H9 (cell line): ENCODE measurements around the gene PRADC1. TPM values are rescaled to one million over a fixed set of nuclear protein-coding genes. Genes with fewer than 3 reads are reported as not detected.

Source experiments
- DNase-seq: peaks from one replicate; pipeline ENCODE4 v3.0.0-alpha.2; 2017
- H2AFZ ChIP-seq: one replicate; pipeline ENCODE4 v1.6.1; 2013; ENCODE audit warnings: mild to moderate bottlenecking, low read length, control low read depth, moderate library complexity
- H2AK5ac ChIP-seq: 2 replicates; pipeline ENCODE4 v1.6.1; 2013; ENCODE audit warnings: low read length, control low read depth, mixed read lengths; ENCODE audit not compliant: insufficient read length
- H2BK120ac ChIP-seq: one replicate; pipeline ENCODE4 v1.6.1; 2013; ENCODE audit warnings: low read depth, mild to moderate bottlenecking, low read length, control low read depth, inconsistent platforms; ENCODE audit not compliant: poor library complexity, severe bottlenecking
- H2BK12ac ChIP-seq: 2 replicates; pipeline ENCODE4 v1.6.1; 2013; ENCODE audit warnings: low read length, control low read depth, mixed read lengths, low read depth; ENCODE audit not compliant: insufficient read length
- H2BK15ac ChIP-seq: 2 replicates; pipeline ENCODE4 v1.6.1; 2013; ENCODE audit warnings: low read depth, low read length, control low read depth
- H2BK20ac ChIP-seq: one replicate; pipeline ENCODE4 v1.6.1; 2013; ENCODE audit warnings: low read depth, mild to moderate bottlenecking, low read length, control low read depth, inconsistent platforms; ENCODE audit not compliant: poor library complexity, severe bottlenecking
- H2BK5ac ChIP-seq: 2 replicates; pipeline ENCODE4 v1.6.1; 2013; ENCODE audit warnings: low read length, control low read depth, mixed read lengths; ENCODE audit not compliant: insufficient read length
- H3K14ac ChIP-seq: 2 replicates; pipeline ENCODE4 v1.6.1; 2013; ENCODE audit warnings: low read length, control low read depth; ENCODE audit not compliant: insufficient read depth
- H3K18ac ChIP-seq: 2 replicates; pipeline ENCODE4 v1.6.1; 2013; ENCODE audit warnings: low read depth, mild to moderate bottlenecking, mixed read lengths, low read length, control low read depth; ENCODE audit not compliant: insufficient read length
- H3K23ac ChIP-seq: 2 replicates; pipeline ENCODE4 v1.6.1; 2013; ENCODE audit warnings: low read length, control low read depth, mixed read lengths, low read depth; ENCODE audit not compliant: insufficient read length
- H3K23me2 ChIP-seq: 2 replicates; pipeline ENCODE4 v1.6.1; 2013; ENCODE audit warnings: low read depth, mild to moderate bottlenecking, mixed read lengths, low read length, control low read depth; ENCODE audit not compliant: insufficient read length, poor library complexity, severe bottlenecking
- H3K27ac ChIP-seq: 2 replicates; pipeline ENCODE4 v1.5.1; 2013; ENCODE audit warnings: low read length, control low read depth, mixed read lengths, low read depth; ENCODE audit not compliant: insufficient read length
- H3K27me3 ChIP-seq: 2 replicates; pipeline ENCODE4 v1.6.1; 2013; ENCODE audit warnings: low read length, control low read depth, inconsistent platforms; ENCODE audit not compliant: insufficient read depth
- H3K4ac ChIP-seq: 2 replicates; pipeline ENCODE4 v1.6.1; 2013; ENCODE audit warnings: low read depth, mild to moderate bottlenecking, control low read depth, inconsistent platforms, low read length, moderate library complexity
- H3K4me1 ChIP-seq: 2 replicates; pipeline ENCODE4 v1.6.1; 2013; ENCODE audit warnings: low read length, control low read depth, inconsistent platforms; ENCODE audit not compliant: insufficient read depth
- H3K4me2 ChIP-seq: 2 replicates; pipeline ENCODE4 v1.6.1; 2013; ENCODE audit warnings: low read length, control low read depth, mixed read lengths; ENCODE audit not compliant: insufficient read length, insufficient read depth
- H3K56ac ChIP-seq: 2 replicates; pipeline ENCODE4 v1.6.1; 2013; ENCODE audit warnings: low read depth, mild to moderate bottlenecking, mixed read lengths, low read length, control low read depth; ENCODE audit not compliant: insufficient read length
- H3K79me1 ChIP-seq: 2 replicates; pipeline ENCODE4 v1.6.1; 2013; ENCODE audit warnings: low read depth, mild to moderate bottlenecking, moderate library complexity, low read length, control low read depth, inconsistent platforms; ENCODE audit not compliant: insufficient read depth, poor library complexity, severe bottlenecking
- H3K79me2 ChIP-seq: 2 replicates; pipeline ENCODE4 v1.6.1; 2013; ENCODE audit warnings: low read length, control low read depth, inconsistent platforms; ENCODE audit not compliant: insufficient read depth
- H3K9ac ChIP-seq: 2 replicates; pipeline ENCODE4 v1.6.1; 2013; ENCODE audit warnings: low read length, control low read depth, mixed read lengths; ENCODE audit not compliant: insufficient read length; ENCODE audit errors: extremely low read depth
- H3K9me3 ChIP-seq: one replicate; pipeline ENCODE4 v1.6.1; 2013; ENCODE audit warnings: low read depth, low read length, inconsistent platforms; ENCODE audit not compliant: control insufficient read depth
- H3T11ph ChIP-seq: one replicate; pipeline ENCODE4 v1.6.1; 2013; ENCODE audit warnings: mild to moderate bottlenecking, low read length, control low read depth, inconsistent platforms
- H4K20me1 ChIP-seq: one replicate; pipeline ENCODE4 v1.6.1; 2013; ENCODE audit not compliant: control insufficient read depth, insufficient read length, insufficient read depth
- H4K5ac ChIP-seq: 2 replicates; pipeline ENCODE4 v1.6.1; 2013; ENCODE audit warnings: low read depth, mild to moderate bottlenecking, mixed read lengths, low read length, control low read depth; ENCODE audit not compliant: insufficient read length
- H4K8ac ChIP-seq: replicated peaks from 2 replicates; pipeline ENCODE4 v1.6.1; 2013; ENCODE audit warnings: low read length, control low read depth, mixed read lengths, low read depth; ENCODE audit not compliant: insufficient read length
- H4K91ac ChIP-seq: 2 replicates; pipeline ENCODE4 v1.6.1; 2013; ENCODE audit warnings: low read depth, mild to moderate bottlenecking, moderate library complexity, mixed read lengths, low read length, control low read depth; ENCODE audit not compliant: insufficient read length
- H3K27ac Mint-ChIP-seq, 3 experiments: 2 replicates in 2 of 3; 3 replicates in 1 of 3; pipeline ENCODE4 v1.8.0; 2020 to 2021; ENCODE audit warnings: mixed read lengths in 3 of 3, mild to moderate bottlenecking in 1 of 3, moderate library complexity in 1 of 3
- H3K27me3 Mint-ChIP-seq: 2 replicates; pipeline ENCODE4 v1.8.0; 2021; ENCODE audit warnings: low read depth, mild to moderate bottlenecking, moderate library complexity, mixed read lengths
- H3K36me3 Mint-ChIP-seq, 3 experiments: 2 replicates in 2 of 3; 3 replicates in 1 of 3; pipeline ENCODE4 v1.8.0; 2020 to 2021; ENCODE audit warnings: low read depth in 3 of 3, mixed read lengths in 3 of 3; ENCODE audit not compliant: insufficient read depth in 1 of 3
- H3K4me1 Mint-ChIP-seq, 2 experiments: 2 replicates each; pipeline ENCODE4 v1.8.0; 2020; ENCODE audit warnings: mixed read lengths in 2 of 2
- H3K4me3 Mint-ChIP-seq, 2 experiments: 2 replicates in 1 of 2; 3 replicates in 1 of 2; pipeline ENCODE4 v1.8.0; 2020 to 2021; ENCODE audit warnings: mild to moderate bottlenecking in 2 of 2, mixed read lengths in 2 of 2, moderate library complexity in 1 of 2
- H3K9me3 Mint-ChIP-seq, 2 experiments: 2 replicates in 1 of 2; 3 replicates in 1 of 2; pipeline ENCODE4 v1.8.0; 2020; ENCODE audit warnings: mild to moderate bottlenecking in 2 of 2, mixed read lengths in 2 of 2, moderate library complexity in 1 of 2
- CTCF ChIP-seq: fragments of 200-600 bp; sonication (generic); conservative IDR thresholded peaks from 3 replicates; pipeline ENCODE4 v1.8.0; 2021; ENCODE audit warnings: antibody characterized with exemption, mild to moderate bottlenecking
- WGBS: extraction: QIAGEN DNeasy Blood & Tissue Kit; methylation state at CpG from one replicate; pipeline ENCODE4 v1.1.7; 2013; ENCODE audit warnings: missing lambda C conversion rate, low lambda C conversion rate, mixed read lengths; ENCODE audit not compliant: insufficient read length; ENCODE audit errors: extremely low coverage; 5-methylcytosine and 5-hydroxymethylcytosine counted together
- long read RNA-seq: library from polyadenylated mRNA; unstranded; transcript quantifications from one replicate; pipeline ENCODE4 v2.0.0, GENCODE V29; 2020
- total RNA-seq: library from RNA; stranded (reverse); gene quantifications from 2 replicates; pipeline ENCODE4 v1.2.1, GENCODE V29; 2021

The PRADC1 gene
- total RNA-seq: 9.6 and 11.1 TPM in 2 replicates
- long read RNA-seq, transcript PRADC1-201 (5 exons, 1,083 nt): major isoform, 33 of 35 reads
- long read RNA-seq, partial matches to known transcripts: 1 of 35 reads
- long read RNA-seq, other reads (novel, unspliced or antisense): 1 of 35 reads

GRCh38 chr2:73233154-73233931, at the start of gene PRADC1:
TSS of gene PRADC1 (minus strand) at chr2:73233239. CDS start at chr2:73233160, 79 bp downstream.
- Histone ChIP-seq H3K9me3 (no peaks in the 10 kb centered on the region), H3K27ac (no peak within 1 kb of the TSS), H3K4me1 (peaks cover 8% of the 10 kb centered on the region; the same call in 1 of the 2 replicates), H3K9ac (peak within 1 kb of the TSS; percentile 66), H2BK5ac (no peak within 1 kb of the TSS), H3T11ph (no peak within 1 kb of the TSS), H3K14ac (no peak within 1 kb of the TSS), H3K23me2 (peaks cover 14% of the 10 kb centered on the region), H2BK12ac (no peak within 1 kb of the TSS), H3K27me3 (no peaks in the 10 kb centered on the region), H3K4me2 (peak within 1 kb of the TSS; percentile 96), H2BK15ac (no peak within 1 kb of the TSS), H4K20me1 (no peaks in the 10 kb centered on the region), H2AFZ (peak within 1 kb of the TSS; percentile 11), H2AK5ac (no peak within 1 kb of the TSS), H4K5ac (no peak within 1 kb of the TSS), H3K56ac (no peak within 1 kb of the TSS), H2BK120ac (no peak within 1 kb of the TSS), H3K4ac (no peak within 1 kb of the TSS), H2BK20ac (no peak within 1 kb of the TSS), H3K79me1 (no peaks in the 10 kb centered on the region), H3K79me2 (peaks cover 32% of the 10 kb centered on the region), H3K23ac (no peak within 1 kb of the TSS), H3K18ac (no peak within 1 kb of the TSS), H4K91ac (no peak within 1 kb of the TSS), H4K8ac (no peak within 1 kb of the TSS)
- Mint-ChIP-seq H3K36me3 (peaks cover 5 to 18% (median 10%) of the 10 kb centered on the region in 3 experiments; a peak in 6 of 7 replicates), H3K27ac (peak within 1 kb of the TSS; percentile 91 to 95 (median 93); a peak in 6 of 7 replicates), H3K9me3 (no peaks in the 10 kb centered on the region), H3K4me3 (peak within 1 kb of the TSS; percentile 97 to 99), H3K27me3 (no peaks in the 10 kb centered on the region; the same call in 1 of the 2 replicates), H3K4me1 (peaks cover 27 to 30% of the 10 kb centered on the region in 2 experiments)
- TF ChIP-seq CTCF: no peak
- DNase-seq: peak; percentile 100
- no CpG with 5 or more reads among the region's 67 CpGs for WGBS
